ENCODE results near the gene KLHL3.
A peak's percentile ranks its signal among the peaks of the same experiment; 100 is the strongest.
"Not testable (repeated sequence)": the region's sequence is repeated elsewhere in the genome, so short reads cannot be mapped to it uniquely, and the experiment has no call there.

The KLHL3 gene

GRCh38 chr5:137666461-137666850, 69.4 kb downstream of the KLHL3 start:
- DNase-seq, result no peak

- peak; percentile 41 for DNase-seq
Observed at GRCh38 chr5:137665678-137666460, 70.0 kb downstream of the KLHL3 start.

- peak; percentile 70 for DNase-seq
Observed at GRCh38 chr5:137660349-137660817, 75.5 kb downstream of the KLHL3 start.

GRCh38 chr5:137659209-137659608, 76.7 kb downstream of the KLHL3 start:
- no peak for DNase-seq

GRCh38 chr5:137658324-137658723, 77.6 kb downstream of the KLHL3 start:
- DNase-seq, result no peak

GRCh38 chr5:137657073-137657472, 78.8 kb downstream of the KLHL3 start:
- DNase-seq, result no peak

GRCh38 chr5:137656558-137656957, 79.3 kb downstream of the KLHL3 start:
- DNase-seq, result no peak

GRCh38 chr5:137651022-137651421, 84.9 kb downstream of the KLHL3 start:
- no peak for DNase-seq

GRCh38 chr5:137649228-137649935, 86.5 kb downstream of the KLHL3 start:
- no peak for DNase-seq

- no peak for DNase-seq
Observed at GRCh38 chr5:137648361-137648760, 87.5 kb downstream of the KLHL3 start.

- DNase-seq, result no peak
Observed at GRCh38 chr5:137647401-137647800, 88.5 kb downstream of the KLHL3 start.

GRCh38 chr5:137646761-137647160, 89.1 kb downstream of the KLHL3 start:
- no peak for DNase-seq

GRCh38 chr5:137643081-137643480, 92.8 kb downstream of the KLHL3 start:
- not testable (repeated sequence) for DNase-seq

GRCh38 chr5:137642091-137642490, 93.8 kb downstream of the KLHL3 start:
- no peak for DNase-seq

GRCh38 chr5:137641148-137641547, 94.7 kb downstream of the KLHL3 start:
- no peak for DNase-seq

- DNase-seq, result no peak
Observed at GRCh38 chr5:137639645-137640044, 96.2 kb downstream of the KLHL3 start.

GRCh38 chr5:137638841-137639240, 97.0 kb downstream of the KLHL3 start:
- DNase-seq, result no peak

- DNase-seq, result no peak
Observed at GRCh38 chr5:137636830-137637714, 98.8 kb downstream of the KLHL3 start.

GRCh38 chr5:137636099-137636498, 99.8 kb downstream of the KLHL3 start:
- no peak for DNase-seq

- no peak for DNase-seq
Observed at GRCh38 chr5:137635521-137635921, 100.4 kb downstream of the KLHL3 start.

GRCh38 chr5:137633896-137634295, 102.0 kb downstream of the KLHL3 start:
- no peak for DNase-seq

- DNase-seq, result no peak
Observed at GRCh38 chr5:137632716-137633115, 103.2 kb downstream of the KLHL3 start.

GRCh38 chr5:137631453-137631852, 104.4 kb downstream of the KLHL3 start:
- no peak for DNase-seq

All from CD4-positive, alpha-beta T cell treated with Interleukin-21 for 1 hour (primary cell).